ENCODE measurements around the gene WDR86.

WDR86 gene

GRCh38 chr7:151405588-151405987 is 4.2 kb downstream of the WDR86 start:
- no peak for DNase-seq

- no peak for DNase-seq
Measured at GRCh38 chr7:151405056-151405455, 4.8 kb downstream of the WDR86 start.

- DNase-seq, result no peak
Measured at GRCh38 chr7:151404216-151405011, 5.4 kb downstream of the WDR86 start.

- peak; percentile 10 for DNase-seq
Measured at GRCh38 chr7:151403764-151404163, 6.1 kb downstream of the WDR86 start.

GRCh38 chr7:151402029-151402835 is 7.6 kb downstream of the WDR86 start:
- DNase-seq, result no peak

- DNase-seq, result peak; percentile 36
Measured at GRCh38 chr7:151400626-151401315, 9.1 kb downstream of the WDR86 start.

- DNase-seq, result no peak
Measured at GRCh38 chr7:151399906-151400305, 9.9 kb downstream of the WDR86 start.

GRCh38 chr7:151399305-151399601 is 10.6 kb downstream of the WDR86 start:
- no peak for DNase-seq

GRCh38 chr7:151398446-151399304 is 11.2 kb downstream of the WDR86 start:
- no peak for DNase-seq

GRCh38 chr7:151397026-151397425 is 12.8 kb downstream of the WDR86 start:
- DNase-seq, result no peak

GRCh38 chr7:151396328-151396970 is 13.4 kb downstream of the WDR86 start:
- DNase-seq, result no peak

- peak; percentile 37 for DNase-seq
Measured at GRCh38 chr7:151395036-151395367, 14.8 kb downstream of the WDR86 start.

GRCh38 chr7:151394076-151395035 is 15.5 kb downstream of the WDR86 start:
- no peak for DNase-seq

- DNase-seq, result no peak
Measured at GRCh38 chr7:151393031-151393977, 16.5 kb downstream of the WDR86 start.

GRCh38 chr7:151392426-151392825 is 17.4 kb downstream of the WDR86 start:
- no peak for DNase-seq

GRCh38 chr7:151392002-151392401 is 17.8 kb downstream of the WDR86 start:
- no peak for DNase-seq

GRCh38 chr7:151391358-151391730 is 18.5 kb downstream of the WDR86 start:
- DNase-seq, result no peak

- DNase-seq, result no peak
Measured at GRCh38 chr7:151390598-151391357, 19.1 kb downstream of the WDR86 start.

Data from NCI-H69 (cell line).